HepG2 (cell line): Measurements from ENCODE around the gene EEFSEC. TPM values are rescaled to one million over a fixed set of nuclear protein-coding genes. Genes with fewer than 3 reads are reported as not detected.

Experiments
- ATAC-seq: fragments of 200-7000 bp; cut with Tn5 transposase; 3 replicates; pipeline ENCODE4 v1.9.1; 2020; ENCODE audit warnings: mild to moderate bottlenecking, moderate library complexity
- BruUV-seq: library from RNA; stranded (reverse); fragments of 400-500 nt; replicated peaks from 2 replicates; lab custom pipeline; 2021; lab: Mats Ljungman, UMichigan
- CTCF ChIA-PET: fragments of 300-600 bp; formaldehyde crosslinking; extraction: SDS; loops from one replicate; lab custom pipeline; 2021; ENCODE audit warnings: low total read pairs, inconsistent platforms, low intra/inter-chr PET ratio; lab: Yijun Ruan, JAX
- POLR2A ChIA-PET: fragments of 350-600 bp; sonication (Branson Sonifier 250); formaldehyde crosslinking; loops from one replicate; lab custom pipeline; 2020; ENCODE audit warnings: antibody characterized with exemption, inconsistent platforms; lab: Yijun Ruan, JAX
- DNase-seq: peaks from one replicate; pipeline ENCODE4 v3.0.0-alpha.2; 2015; ENCODE audit warnings: low spot score
- FAIRE-seq: peaks from 3 replicates; lab custom pipeline; 2011; peaks lifted over from hg19 to GRCh38; lab: Jason Lieb, UNC
- H2AFZ ChIP-seq: one replicate; pipeline ENCODE4 v1.6.1; 2011; ENCODE audit warnings: low read length, inconsistent platforms
- H3K27ac ChIP-seq: fragments of 300-600 bp; 3 replicates; pipeline ENCODE4 v1.8.0; 2011; ENCODE audit warnings: mixed run types, mild to moderate bottlenecking, mixed read lengths, low read length, inconsistent platforms; ENCODE audit not compliant: insufficient read depth; ENCODE audit errors: extremely low read length
- H3K27me3 ChIP-seq, 2 experiments: fragments of 200-600 bp in 1 of 2; 2 replicates in 1 of 2; 3 replicates in 1 of 2; pipeline versions ENCODE4 v1.6.0 to v1.8.0; 2011; ENCODE audit warnings: low read length in 2 of 2, mild to moderate bottlenecking in 2 of 2, moderate library complexity in 2 of 2, inconsistent platforms in 1 of 2; ENCODE audit not compliant: insufficient read depth in 2 of 2, control insufficient read depth in 1 of 2
- H3K36me3 ChIP-seq, 2 experiments: fragments of 200-600 bp in 1 of 2; replicated peaks in 1 of 2; 2 replicates in 1 of 2; 3 replicates in 1 of 2; pipeline versions ENCODE4 v1.5.1 to v1.8.0; 2011; ENCODE audit warnings: low read length in 2 of 2, inconsistent platforms in 1 of 2; ENCODE audit not compliant: insufficient read depth in 2 of 2, control insufficient read depth in 1 of 2
- H3K4me1 ChIP-seq: 2 replicates; pipeline ENCODE4 v1.5.1; 2012; ENCODE audit warnings: low read length, inconsistent platforms; ENCODE audit not compliant: insufficient read depth
- H3K4me2 ChIP-seq: 2 replicates; pipeline ENCODE4 v1.6.0; 2011; ENCODE audit warnings: low read depth, low read length, inconsistent platforms
- H3K4me3 ChIP-seq, 3 experiments: fragments of 200-600 bp in 1 of 3; sonication (generic), shearing (Covaris generic) in 1 of 3; replicated peaks in 1 of 3; 2 replicates each; pipeline ENCODE4 v1.5.1; 2011 to 2016; ENCODE audit warnings: low read length in 3 of 3, inconsistent platforms in 2 of 3, low read depth in 2 of 3, mild to moderate bottlenecking in 2 of 3, control low read depth in 1 of 3, mixed read lengths in 1 of 3; ENCODE audit not compliant: insufficient read depth in 1 of 3
- H3K79me2 ChIP-seq: one replicate; pipeline ENCODE4 v1.6.1; 2011; ENCODE audit warnings: low read length, inconsistent platforms; ENCODE audit not compliant: insufficient read depth
- H3K9ac ChIP-seq: 2 replicates; pipeline ENCODE4 v1.6.0; 2011; ENCODE audit warnings: mild to moderate bottlenecking, low read depth, low read length, inconsistent platforms; ENCODE audit not compliant: insufficient read depth
- H3K9me3 ChIP-seq: 2 replicates; pipeline ENCODE4 v1.5.1; 2012; ENCODE audit warnings: mild to moderate bottlenecking, low read length
- H4K20me1 ChIP-seq: 2 replicates; pipeline ENCODE4 v1.6.0; 2011; ENCODE audit warnings: inconsistent platforms, mild to moderate bottlenecking, low read length, moderate library complexity; ENCODE audit not compliant: insufficient read depth
- EP300 ChIP-seq, 3 experiments: sonication (generic) in 1 of 3; formaldehyde crosslinking in 1 of 3; IDR thresholded peaks; 2 replicates each; pipeline versions ENCODE4 v1.5.1 to v1.6.1; 2011 to 2020; ENCODE audit warnings: low read depth in 2 of 3, low read length in 2 of 3, borderline replicate concordance in 1 of 3, improper control_type of control experiment in 1 of 3, mild to moderate bottlenecking in 1 of 3, missing genetic modification reagents in 1 of 3, moderate library complexity in 1 of 3
- ZNF224 ChIP-seq: sonication (generic); formaldehyde crosslinking; IDR thresholded peaks from 2 replicates; pipeline ENCODE4 v1.5.0; 2020; ENCODE audit warnings: mild to moderate bottlenecking, missing genetic modification reagents
- WGBS: methylation state at CpG from one replicate; pipeline ENCODE4 v1.1.6; 2017; ENCODE audit warnings: low lambda C conversion rate; 5-methylcytosine and 5-hydroxymethylcytosine counted together
- in situ Hi-C: cut with HindIII; loops from 2 replicates; pipeline ENCODE4 v1.10.0; 2017; ENCODE audit warnings: low pct_unique_long_range_greater_than_20kb; ENCODE audit not compliant: extremely low pct_ligation_motif_present
- intact Hi-C: fragments of 100-400 bp; cut with micrococcal nuclease; formaldehyde crosslinking; loops from one replicate; pipeline ENCODE4 v1.10.0; 2022; ENCODE audit not compliant: unreplicated experiment
- polyA plus RNA-seq, 8 experiments: library from polyadenylated mRNA; depleted of rRNA in 3 of 8; stranded (reverse) in 7 of 8; unstranded in 1 of 8; fragments of >200 nt; fragmentation: Illumina TruSeq in 4 of 8; extraction: Trizol in 4 of 8; gene quantifications; 2 replicates each; pipeline versions ENCODE4 v1.2.1 to v1.2.3, GENCODE V29; 2011 to 2016; ENCODE audit warnings: low read depth in 4 of 8, missing spikeins in 1 of 8, mixed read lengths in 1 of 8; ENCODE audit not compliant: insufficient read depth in 1 of 8
- total RNA-seq, 5 experiments: library from RNA; depleted of rRNA; stranded (reverse); fragments of >200 nt; fragmentation: Illumina TruSeq; extraction: Trizol; gene quantifications; 2 replicates each; pipeline ENCODE4 v1.2.3, GENCODE V29; 2016; ENCODE audit warnings: low read depth in 1 of 5
- TF ChIP-seq, protein P1 (sequence below), 2 experiments: sonication (generic) in 1 of 2; formaldehyde crosslinking in 1 of 2; IDR thresholded peaks; 2 replicates each; pipeline versions ENCODE4 v1.5.1 to v1.6.1; 2011 to 2020; ENCODE audit warnings: borderline replicate concordance in 1 of 2, low read depth in 1 of 2, low read length in 1 of 2, mild to moderate bottlenecking in 1 of 2, missing genetic modification reagents in 1 of 2, moderate library complexity in 1 of 2

The EEFSEC gene
- total and polyA plus RNA-seq, 2 of the 13 experiments (the other 11 are each of a cell fraction or from before 2014, with no cell fraction given): 6.4 to 24.2 TPM

DNA sequence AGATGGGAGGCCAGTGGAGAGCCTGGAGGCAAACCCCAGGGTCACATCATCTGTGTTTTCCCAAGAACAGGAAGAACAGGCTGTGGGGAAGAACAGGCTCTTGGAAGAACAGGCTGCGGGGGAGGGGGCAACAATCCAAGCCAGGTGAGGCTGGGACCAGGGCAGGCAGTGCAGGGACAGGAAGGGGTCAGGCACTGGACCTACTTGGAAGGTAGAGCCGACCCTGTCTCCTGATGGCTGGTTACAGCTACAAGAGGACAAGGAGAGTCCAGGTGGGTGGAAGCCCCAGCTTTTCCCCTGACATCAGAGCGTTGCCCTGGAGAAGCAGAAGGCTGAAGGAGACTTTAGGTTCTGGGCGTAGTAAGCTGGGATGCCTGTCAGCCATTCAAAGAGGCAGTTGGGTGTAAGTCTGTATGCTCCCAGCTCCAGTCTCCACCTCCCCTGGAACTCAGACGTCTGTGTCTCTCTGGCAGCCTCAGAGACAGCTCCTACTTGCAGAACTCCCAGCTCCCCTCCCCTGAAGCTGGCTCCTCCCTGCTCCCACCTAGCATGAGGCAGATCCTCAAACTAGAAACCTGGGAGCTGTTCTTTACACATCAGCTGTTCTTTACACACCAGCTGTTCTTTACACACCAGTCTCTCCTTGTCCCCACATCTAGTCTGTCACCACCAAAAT is 182.5 kb downstream of the EEFSEC start:
- WGBS: 89% methylated on average over 5 of the region's 5 CpGs
- no peak for FAIRE-seq

More for the DNA sequence above, 182.5 kb downstream of the EEFSEC start:
- no peaks in the 10 kb centered on the region for H3K9me3 ChIP-seq
- BruUV-seq: no TSS peak
- H3K36me3 ChIP-seq: peaks cover 6 to 13% of the 10 kb centered on the region in 2 experiments; a peak in 4 of 5 replicates
- no peaks in the 10 kb centered on the region for H3K79me2 ChIP-seq
- ChIA-PET POLR2A (no interaction called here), CTCF (no interaction called here)
- intact Hi-C loops: no loop called here
- no peak overlapping the region for H3K4me2 ChIP-seq
- no peak for ATAC-seq
- no peak overlapping the region for H2AFZ ChIP-seq
- H3K4me3 ChIP-seq: no peak overlapping the region
- in situ Hi-C loops: no loop called here
- TF ChIP-seq ZNF224 (CRISPR knock-in tag) (no peak), EP300 (IDR thresholded peaks at IDR 0.05; ENCODE audit: low read depth in 2 of 2, low read length in 2 of 2) (no peak), EP300 (CRISPR knock-in tag; IDR thresholded peaks at IDR 0.05; ENCODE audit: borderline replicate concordance) (no peak)
- TF ChIP-seq, protein P1, sequence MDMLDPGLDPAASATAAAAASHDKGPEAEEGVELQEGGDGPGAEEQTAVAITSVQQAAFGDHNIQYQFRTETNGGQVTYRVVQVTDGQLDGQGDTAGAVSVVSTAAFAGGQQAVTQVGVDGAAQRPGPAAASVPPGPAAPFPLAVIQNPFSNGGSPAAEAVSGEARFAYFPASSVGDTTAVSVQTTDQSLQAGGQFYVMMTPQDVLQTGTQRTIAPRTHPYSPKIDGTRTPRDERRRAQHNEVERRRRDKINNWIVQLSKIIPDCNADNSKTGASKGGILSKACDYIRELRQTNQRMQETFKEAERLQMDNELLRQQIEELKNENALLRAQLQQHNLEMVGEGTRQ (IDR thresholded peaks at IDR 0.05; ENCODE audit: low read depth, low read length): no peak
- TF ChIP-seq, protein P1 (CRISPR knock-in tag; IDR thresholded peaks at IDR 0.05; ENCODE audit: borderline replicate concordance): no peak
- H3K27ac ChIP-seq: no peak overlapping the region
- peaks cover 13% of the 10 kb centered on the region for H3K4me1 ChIP-seq
- no peak overlapping the region for H3K9ac ChIP-seq
- DNase-seq: no peak
- no peaks in the 10 kb centered on the region for H4K20me1 ChIP-seq
- no peaks in the 10 kb centered on the region for H3K27me3 ChIP-seq
